HFF-Myc (cell line): Measurements from ENCODE around the gene TAP1.

Experiments used
- DNase-seq: peaks from one replicate; pipeline ENCODE4 v3.0.0-alpha.2; 2011; ENCODE audit warnings: low read depth; ENCODE audit errors: extremely low read depth
- H3K4me3 ChIP-seq: replicated peaks from 2 replicates; pipeline ENCODE4 v1.5.1; 2011; ENCODE audit warnings: low read depth, mild to moderate bottlenecking, control low read depth, low read length
- TF ChIP-seq, protein P1 (sequence below): IDR thresholded peaks from 2 replicates; pipeline ENCODE4 v1.5.1; 2012; ENCODE audit warnings: mild to moderate bottlenecking, low read depth, low read length, control low read depth; ENCODE audit errors: missing control alignments

The TAP1 gene

DNA sequence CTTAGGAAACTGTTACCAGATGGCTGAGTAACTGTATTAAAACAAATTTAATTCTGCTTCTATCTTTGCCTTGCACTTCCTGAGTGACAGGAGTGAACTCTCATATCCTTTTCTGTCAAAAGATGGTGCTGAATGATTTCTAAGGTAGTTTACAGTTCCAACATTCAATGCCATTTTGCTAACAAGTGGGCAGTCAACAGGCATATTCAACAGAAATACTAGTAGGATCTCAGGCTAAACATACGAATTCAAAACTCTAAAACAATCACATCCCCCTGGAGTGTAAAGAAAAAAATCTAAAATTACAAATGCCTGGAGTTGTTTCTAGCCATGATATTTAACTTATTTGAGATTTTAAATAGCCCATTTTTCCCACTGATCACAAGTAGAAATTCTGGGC is 7.2 kb upstream of the TAP1 start:
- no peak for DNase-seq
- H3K4me3 ChIP-seq, result no peak overlapping the region
- TF ChIP-seq, protein P1, sequence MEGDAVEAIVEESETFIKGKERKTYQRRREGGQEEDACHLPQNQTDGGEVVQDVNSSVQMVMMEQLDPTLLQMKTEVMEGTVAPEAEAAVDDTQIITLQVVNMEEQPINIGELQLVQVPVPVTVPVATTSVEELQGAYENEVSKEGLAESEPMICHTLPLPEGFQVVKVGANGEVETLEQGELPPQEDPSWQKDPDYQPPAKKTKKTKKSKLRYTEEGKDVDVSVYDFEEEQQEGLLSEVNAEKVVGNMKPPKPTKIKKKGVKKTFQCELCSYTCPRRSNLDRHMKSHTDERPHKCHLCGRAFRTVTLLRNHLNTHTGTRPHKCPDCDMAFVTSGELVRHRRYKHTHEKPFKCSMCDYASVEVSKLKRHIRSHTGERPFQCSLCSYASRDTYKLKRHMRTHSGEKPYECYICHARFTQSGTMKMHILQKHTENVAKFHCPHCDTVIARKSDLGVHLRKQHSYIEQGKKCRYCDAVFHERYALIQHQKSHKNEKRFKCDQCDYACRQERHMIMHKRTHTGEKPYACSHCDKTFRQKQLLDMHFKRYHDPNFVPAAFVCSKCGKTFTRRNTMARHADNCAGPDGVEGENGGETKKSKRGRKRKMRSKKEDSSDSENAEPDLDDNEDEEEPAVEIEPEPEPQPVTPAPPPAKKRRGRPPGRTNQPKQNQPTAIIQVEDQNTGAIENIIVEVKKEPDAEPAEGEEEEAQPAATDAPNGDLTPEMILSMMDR, result no peak

DNA sequence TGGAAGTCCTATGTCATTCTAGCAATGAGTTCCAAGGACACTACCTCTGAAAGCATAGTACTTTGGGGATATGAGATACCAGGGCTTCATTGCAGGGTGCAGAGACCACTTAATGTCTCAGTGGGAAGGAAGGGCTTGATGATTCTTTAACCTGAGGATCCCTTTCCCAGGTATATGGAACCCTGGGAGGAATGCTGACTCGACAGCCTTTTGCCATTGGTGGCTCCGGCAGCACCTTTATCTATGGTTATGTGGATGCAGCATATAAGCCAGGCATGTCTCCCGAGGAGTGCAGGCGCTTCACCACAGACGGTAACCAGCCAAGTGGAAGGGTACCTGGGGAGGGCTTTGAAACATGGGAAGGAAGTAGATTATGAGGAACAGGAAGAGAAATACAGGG is 4.7 kb upstream of the TAP1 start:
- TF ChIP-seq, protein P1, result no peak
- H3K4me3 ChIP-seq, result no peak overlapping the region
- no peak for DNase-seq

DNA sequence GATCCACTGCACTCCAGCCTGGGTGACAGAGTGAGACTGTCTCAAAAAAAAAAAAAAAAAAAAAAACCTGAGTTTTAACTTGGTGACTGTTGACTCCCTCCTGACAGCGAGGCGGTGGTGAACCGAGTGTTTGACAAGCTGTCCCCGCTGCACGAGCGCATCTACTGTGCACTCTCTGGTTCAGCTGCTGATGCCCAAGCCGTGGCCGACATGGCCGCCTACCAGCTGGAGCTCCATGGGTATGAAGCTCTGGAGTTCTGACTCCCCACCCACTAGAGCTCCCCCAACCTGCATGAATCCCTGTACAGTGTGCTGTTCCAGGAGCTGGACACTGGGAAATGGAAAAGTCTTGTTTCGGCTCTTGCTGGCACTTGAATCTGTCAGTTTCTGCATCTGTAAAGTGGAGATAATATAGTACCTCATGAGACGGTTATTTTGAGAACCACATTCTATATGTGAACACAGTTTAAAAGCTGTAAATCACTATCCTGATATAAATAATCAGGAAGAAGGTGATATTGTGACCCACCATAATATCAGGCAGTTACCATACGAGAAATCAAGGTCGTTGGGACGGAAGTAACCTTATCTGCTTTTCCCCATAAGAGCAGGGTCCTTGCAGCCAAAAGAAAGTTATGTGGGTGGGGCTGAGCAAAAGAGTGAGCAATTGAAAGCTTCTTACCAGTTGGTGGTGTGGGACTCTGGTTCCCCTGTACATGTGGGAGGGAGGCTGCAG is 3.8 kb upstream of the TAP1 start:
- TF ChIP-seq, protein P1, result no peak
- no peak for DNase-seq
- no peak overlapping the region for H3K4me3 ChIP-seq

DNA sequence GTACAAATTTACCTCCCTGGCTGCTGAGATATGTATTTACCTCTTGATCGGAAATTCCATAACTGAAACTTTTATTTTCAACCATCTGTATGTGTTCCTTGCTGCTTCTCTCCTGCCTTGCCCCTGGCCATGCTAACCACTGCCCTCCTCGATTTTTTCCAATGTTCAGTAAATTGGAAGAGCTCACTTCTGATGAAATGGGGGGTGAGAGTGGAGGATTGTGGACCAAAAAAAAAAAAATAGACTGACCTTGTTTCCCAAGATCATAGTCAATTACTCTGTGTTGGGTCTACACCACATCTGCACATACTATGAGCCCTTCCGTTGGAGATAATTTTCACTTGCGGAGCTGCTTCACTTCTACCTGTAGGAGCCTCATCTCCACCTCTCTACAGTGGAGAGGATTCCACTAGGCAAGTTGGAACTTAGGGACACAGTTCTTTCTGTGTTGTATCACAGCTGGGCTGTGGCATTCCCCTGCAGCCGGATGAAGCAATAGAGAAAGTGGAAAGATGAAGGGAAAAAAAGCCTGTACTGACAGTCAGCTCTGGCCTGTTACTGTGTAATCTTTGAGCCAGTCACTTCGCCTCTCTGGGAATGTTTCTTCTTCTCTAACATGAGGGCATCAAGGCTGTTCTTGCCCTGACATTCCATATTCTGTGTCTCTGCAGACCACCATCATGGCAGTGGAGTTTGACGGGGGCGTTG is 2.1 kb upstream of the TAP1 start:
- TF ChIP-seq, protein P1, result no peak
- H3K4me3 ChIP-seq, result no peak overlapping the region
- no peak for DNase-seq

DNA sequence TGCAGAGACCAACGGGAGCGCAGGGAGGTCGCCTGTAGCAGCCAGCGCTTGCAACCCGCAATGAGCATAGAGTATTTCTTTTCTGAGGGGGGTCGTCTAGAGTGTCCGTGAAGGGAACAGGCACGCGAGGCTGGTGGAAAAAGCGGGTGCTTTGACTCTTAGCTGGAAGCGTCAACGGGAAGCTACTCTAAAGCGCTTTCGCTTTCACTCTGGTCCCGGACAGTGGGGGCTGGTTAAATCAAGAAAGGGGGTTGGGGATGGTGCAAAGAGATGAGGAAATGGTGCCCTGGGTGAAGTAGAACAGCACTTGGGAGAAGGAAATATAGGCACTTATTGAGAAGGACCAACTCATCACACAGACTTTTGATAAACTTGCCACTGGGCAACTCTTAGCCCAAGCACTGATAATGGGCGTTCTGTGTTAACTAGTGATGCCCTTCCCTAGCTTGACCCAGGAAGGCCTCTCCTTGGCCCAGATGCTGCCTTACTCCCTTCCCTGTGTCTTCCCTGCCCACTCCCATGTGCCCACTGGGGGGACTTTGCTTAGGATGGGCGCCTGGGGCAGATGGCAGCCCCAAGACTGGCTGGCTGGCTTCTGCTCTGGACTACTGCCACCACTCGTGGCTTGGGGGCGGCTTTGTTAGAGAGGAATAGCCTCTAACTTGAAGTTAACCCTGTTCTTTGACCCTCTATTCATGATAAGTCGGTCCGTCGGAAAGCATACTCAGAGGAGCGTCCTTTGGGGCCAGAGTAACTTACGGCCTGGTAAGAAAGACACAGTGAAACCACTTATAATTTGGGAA is 1.1 kb upstream of the TAP1 start:
- TF ChIP-seq, protein P1, result no peak
- peak overlapping the region; percentile 90 for H3K4me3 ChIP-seq
- DNase-seq, result no peak

- DNase-seq, result no peak
- H3K4me3 ChIP-seq, result peak overlapping the region; percentile 90
- TF ChIP-seq, protein P1, result no peak
Measured at GRCh38 chr6:32852844-32853540, 512 bp downstream of the TAP1 start.
